ENCODE data around the gene SOWAHC. TPM values are rescaled to one million over a fixed set of nuclear protein-coding genes. Genes with fewer than 3 reads are reported as not detected.

Gene SOWAHC
- total RNA-seq, 1 experiment from 2014 or later: 18.9 TPM

DNA sequence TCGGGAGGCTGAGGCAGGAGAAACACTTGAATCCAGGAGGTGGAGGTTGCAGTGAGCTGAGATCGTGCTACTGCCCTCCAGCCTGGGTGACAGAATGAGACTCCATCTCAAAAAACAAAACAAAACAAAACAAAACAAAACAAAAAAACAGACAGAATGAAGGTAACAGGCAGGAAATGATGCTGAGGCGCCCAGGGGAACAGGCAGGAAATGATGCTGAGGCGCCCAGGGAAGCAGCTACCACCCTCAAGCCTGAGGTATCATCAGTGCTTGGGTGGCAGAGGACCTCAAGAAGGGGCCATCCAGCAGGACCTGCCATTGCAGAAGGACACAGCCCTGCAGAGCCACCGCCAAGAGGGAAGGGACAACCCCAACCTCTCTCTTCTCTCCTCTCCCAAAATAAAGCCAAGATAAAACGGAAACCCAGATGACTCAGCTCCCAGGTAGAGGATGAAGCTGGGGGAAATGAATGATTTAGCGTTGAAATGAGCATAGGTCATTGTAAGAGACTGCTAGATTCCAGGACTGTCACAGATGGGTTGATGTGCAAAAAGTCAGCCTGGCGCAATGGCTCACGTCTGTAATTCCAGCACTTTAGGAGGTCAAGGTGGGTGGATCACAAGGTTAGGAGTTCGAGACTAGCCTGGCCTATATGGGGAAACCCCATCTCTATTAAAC lies 19.3 kb downstream of the SOWAHC start:
- peaks cover 40% of the 10 kb centered on the region for H3K4me1 Mint-ChIP-seq (ENCODE audit: low read depth, unreplicated experiment)
- no peak overlapping the region for H3K4me3 Mint-ChIP-seq (ENCODE audit: low read depth, unreplicated experiment)
- no peak for TF ChIP-seq CTCF (IDR thresholded peaks at IDR 0.05; ENCODE audit: unreplicated experiment)
- intact Hi-C loops (cut with micrococcal nuclease; ENCODE audit: unreplicated experiment): loop anchor here (5.0 kb wide), 1 partner anchor 64 kb away; no protein-coding TSS in a partner anchor
- no peak for DNase-seq
- CTCF ChIA-PET: interaction anchor here (1.2 kb wide), 1 partner anchor 18 kb away, joined by 4 read pairs; no protein-coding TSS in a partner anchor
- no peaks in the 10 kb centered on the region for H3K27me3 Mint-ChIP-seq (ENCODE audit: unreplicated experiment)
- no peak overlapping the region for H3K27ac Mint-ChIP-seq (ENCODE audit: unreplicated experiment)
- no TSS peak for BruUV-seq (replicated peaks)
- peaks cover 6% of the 10 kb centered on the region for H3K36me3 Mint-ChIP-seq (ENCODE audit: insufficient read depth, unreplicated experiment)
- no peaks in the 10 kb centered on the region for H3K9me3 Mint-ChIP-seq (ENCODE audit: low read depth, unreplicated experiment)

DNA sequence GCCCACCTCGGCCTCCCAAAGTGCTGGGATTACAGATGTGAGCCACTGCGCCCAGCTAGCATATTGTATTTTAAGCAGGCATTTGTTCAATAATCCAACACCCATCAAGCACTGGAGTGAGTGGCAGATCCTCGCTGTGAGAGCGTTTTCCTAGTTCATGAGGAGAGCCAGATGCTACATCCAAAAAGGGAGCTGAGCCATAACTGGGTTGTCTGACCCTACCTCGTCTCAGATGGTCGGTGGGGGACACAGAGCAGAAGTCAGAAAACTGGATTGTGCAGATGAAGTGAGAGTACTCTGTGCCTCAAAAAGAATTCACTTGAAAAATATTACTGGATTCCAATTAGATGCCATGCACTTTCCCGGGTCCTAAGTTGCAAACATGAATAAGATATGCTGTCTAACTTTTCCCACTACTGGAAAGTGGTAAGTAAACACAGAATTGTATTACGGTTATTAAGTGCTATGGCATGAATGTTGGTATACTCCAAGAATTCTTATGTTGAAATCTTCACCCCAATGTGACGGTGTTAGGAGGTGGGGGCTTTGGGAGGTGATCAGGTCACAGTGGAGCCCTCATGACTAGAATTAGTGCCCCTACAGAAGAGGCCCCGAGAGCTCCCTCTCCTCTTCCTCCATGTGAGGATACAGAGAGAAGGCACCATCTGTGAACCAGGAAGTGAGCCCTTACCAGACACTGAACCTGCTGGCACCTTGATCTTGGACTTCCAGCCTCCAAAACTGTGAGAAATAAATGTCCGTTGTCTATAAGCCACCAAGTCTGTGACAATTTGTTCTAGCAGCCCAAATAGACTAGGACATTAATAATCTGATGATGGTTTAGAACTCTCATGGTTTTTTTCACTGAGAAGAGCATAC lies 21.5 kb downstream of the SOWAHC start:
- no peak overlapping the region for H3K27ac Mint-ChIP-seq (ENCODE audit: unreplicated experiment)
- BruUV-seq (replicated peaks): no TSS peak
- CTCF ChIA-PET: no interaction called here
- H3K4me1 Mint-ChIP-seq (ENCODE audit: low read depth, unreplicated experiment): peaks cover 28% of the 10 kb centered on the region
- peaks cover 6% of the 10 kb centered on the region for H3K36me3 Mint-ChIP-seq (ENCODE audit: insufficient read depth, unreplicated experiment)
- TF ChIP-seq CTCF (IDR thresholded peaks at IDR 0.05; ENCODE audit: unreplicated experiment): no peak
- H3K27me3 Mint-ChIP-seq (ENCODE audit: unreplicated experiment): no peaks in the 10 kb centered on the region
- no peak overlapping the region for H3K4me3 Mint-ChIP-seq (ENCODE audit: low read depth, unreplicated experiment)
- no peak for DNase-seq
- intact Hi-C loops (cut with micrococcal nuclease; ENCODE audit: unreplicated experiment): no loop called here
- no peaks in the 10 kb centered on the region for H3K9me3 Mint-ChIP-seq (ENCODE audit: low read depth, unreplicated experiment)

- Mint-ChIP-seq H3K36me3 (ENCODE audit: insufficient read depth, unreplicated experiment) (peaks cover 6% of the 10 kb centered on the region), H3K4me3 (ENCODE audit: low read depth, unreplicated experiment) (no peak overlapping the region), H3K4me1 (ENCODE audit: low read depth, unreplicated experiment) (peaks cover 26% of the 10 kb centered on the region), H3K27ac (ENCODE audit: unreplicated experiment) (no peak overlapping the region), H3K27me3 (ENCODE audit: unreplicated experiment) (no peaks in the 10 kb centered on the region), H3K9me3 (ENCODE audit: low read depth, unreplicated experiment) (no peaks in the 10 kb centered on the region)
- intact Hi-C loops (cut with micrococcal nuclease; ENCODE audit: unreplicated experiment): no loop called here
- CTCF ChIA-PET: no interaction called here
- DNase-seq: no peak
- no TSS peak for BruUV-seq (replicated peaks)
- no peak for TF ChIP-seq CTCF (IDR thresholded peaks at IDR 0.05; ENCODE audit: unreplicated experiment)
Measured at GRCh38 chr2:109636317-109636716, 22.2 kb downstream of the SOWAHC start.

DNA sequence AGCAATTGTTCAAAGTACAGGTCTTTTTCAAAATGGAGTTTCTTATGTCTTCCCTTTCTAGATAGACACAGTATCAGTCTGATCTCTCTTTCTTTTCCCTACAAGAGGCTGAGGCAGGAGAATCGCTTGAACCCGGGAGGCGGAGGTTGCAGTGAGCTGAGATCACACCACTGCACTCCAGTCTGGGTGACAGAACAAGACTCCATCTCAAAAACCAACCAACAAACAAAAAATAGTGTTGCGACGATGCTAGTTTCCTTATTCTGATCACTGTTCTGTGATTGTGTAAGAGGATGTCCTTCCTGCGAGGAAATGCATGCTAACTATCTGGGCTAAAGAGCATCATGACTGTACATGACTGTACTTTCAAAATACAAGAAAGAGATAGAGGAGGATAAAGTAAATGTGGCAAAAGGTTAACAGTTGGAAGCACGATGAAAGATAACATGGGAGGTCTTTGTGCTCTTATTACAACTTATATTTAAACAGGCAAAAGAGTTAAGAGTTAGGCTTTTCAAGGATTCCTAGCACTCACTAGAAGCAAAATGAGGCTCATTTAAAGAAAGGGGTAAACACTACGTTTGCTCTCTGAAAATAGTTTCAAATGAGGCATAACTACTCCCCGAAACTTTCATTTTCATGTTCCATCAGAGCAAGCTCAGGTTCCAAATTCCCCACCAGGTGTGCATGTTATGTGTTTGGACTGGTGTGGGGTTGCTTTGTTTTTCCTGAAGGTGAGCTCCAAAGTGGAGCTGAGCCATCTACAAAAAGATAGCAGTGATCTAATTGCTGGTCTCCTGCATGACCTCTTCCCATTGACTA lies 23.8 kb downstream of the SOWAHC start:
- H3K4me1 Mint-ChIP-seq (ENCODE audit: low read depth, unreplicated experiment): peaks cover 14% of the 10 kb centered on the region
- H3K4me3 Mint-ChIP-seq (ENCODE audit: low read depth, unreplicated experiment): no peak overlapping the region
- no peaks in the 10 kb centered on the region for H3K9me3 Mint-ChIP-seq (ENCODE audit: low read depth, unreplicated experiment)
- H3K36me3 Mint-ChIP-seq (ENCODE audit: insufficient read depth, unreplicated experiment): peaks cover 5% of the 10 kb centered on the region
- TF ChIP-seq CTCF (IDR thresholded peaks at IDR 0.05; ENCODE audit: unreplicated experiment): no peak
- CTCF ChIA-PET: no interaction called here
- H3K27ac Mint-ChIP-seq (ENCODE audit: unreplicated experiment): no peak overlapping the region
- no peak for DNase-seq
- no TSS peak for BruUV-seq (replicated peaks)
- intact Hi-C loops (cut with micrococcal nuclease; ENCODE audit: unreplicated experiment): no loop called here
- H3K27me3 Mint-ChIP-seq (ENCODE audit: unreplicated experiment): no peaks in the 10 kb centered on the region
